Activated CD8-positive, alpha-beta T cell treated with anti-CD3 and anti-CD28 coated beads for 36 hours (primary cell): ENCODE measurements around the gene SLC22A17. TPM values are rescaled to one million over a fixed set of nuclear protein-coding genes. Genes with fewer than 3 reads are reported as not detected.
A peak's percentile ranks its signal among the peaks of the same experiment; 100 is the strongest.
"Not testable (repeated sequence)": the region's sequence is repeated elsewhere in the genome, so short reads cannot be mapped to it uniquely, and the experiment has no call there.

ENCODE experiments used
- ATAC-seq: fragments of 200-7000 bp; cut with Tn5 transposase; one replicate; pipeline ENCODE4 v1.10.0; 2021; ENCODE audit warnings: mild to moderate bottlenecking, moderate library complexity
- CTCF ChIA-PET: fragments of 350-600 bp; sonication (Branson Sonifier 250); formaldehyde crosslinking; loops from one replicate; lab custom pipeline; 2021; ENCODE audit warnings: antibody characterized with exemption; lab: Charles Lee
- POLR2A ChIA-PET: fragments of 350-600 bp; sonication (Branson Sonifier 250); formaldehyde crosslinking; loops from one replicate; lab custom pipeline; 2021; ENCODE audit warnings: antibody characterized with exemption; lab: Charles Lee
- DNase-seq: peaks from one replicate; pipeline ENCODE4 v3.0.0-alpha.2; 2020
- H3K27ac Mint-ChIP-seq: one replicate; pipeline ENCODE4 v1.8.0; 2021; ENCODE audit warnings: mild to moderate bottlenecking, mixed read lengths
- H3K27me3 Mint-ChIP-seq: one replicate; pipeline ENCODE4 v1.8.0; 2021; ENCODE audit warnings: mixed read lengths
- H3K36me3 Mint-ChIP-seq: one replicate; pipeline ENCODE4 v1.8.0; 2021; ENCODE audit warnings: low read depth, mixed read lengths
- H3K4me1 Mint-ChIP-seq: one replicate; pipeline ENCODE4 v1.8.0; 2021; ENCODE audit warnings: low read depth, mixed read lengths
- H3K4me3 Mint-ChIP-seq: one replicate; pipeline ENCODE4 v1.8.0; 2021; ENCODE audit warnings: mild to moderate bottlenecking, moderate library complexity, mixed read lengths
- H3K9me3 Mint-ChIP-seq: one replicate; pipeline ENCODE4 v1.8.0; 2021; ENCODE audit warnings: mixed read lengths
- intact Hi-C: fragments of 100-400 bp; cut with micrococcal nuclease; formaldehyde crosslinking; loops from one replicate; pipeline ENCODE4 v1.10.0; 2022
- total RNA-seq, 2 experiments: library from RNA; stranded (reverse); gene quantifications; one replicate each; pipeline ENCODE4 v1.2.3, GENCODE V29; 2021
- TF ChIP-seq, protein P1 (sequence below): fragments of 200-600 bp; IDR thresholded peaks from one replicate; pipeline ENCODE4 v1.8.0; 2022; ENCODE audit warnings: antibody characterized with exemption, mild to moderate bottlenecking

The SLC22A17 gene
- total RNA-seq, 2 experiments from 2014 or later = 2.3 TPM

DNA sequence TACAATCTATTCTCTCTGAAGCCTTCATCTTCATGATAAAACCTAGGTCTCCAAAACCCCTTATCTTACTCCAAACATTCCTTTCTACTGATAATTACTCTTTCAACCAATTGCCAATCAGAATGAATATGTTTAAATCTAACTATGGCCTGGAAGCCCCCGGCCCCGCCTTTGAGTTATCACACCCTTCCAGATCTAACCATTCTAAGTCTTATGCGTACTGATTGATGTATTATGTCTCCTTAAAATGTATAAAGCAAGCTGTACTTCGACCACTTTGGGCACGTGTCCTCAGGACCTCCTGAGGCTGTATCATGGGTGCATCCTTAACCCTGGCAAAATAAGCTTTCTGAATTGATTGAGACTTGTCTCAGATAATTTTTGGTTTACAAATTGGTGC lies 17.1 kb downstream of the SLC22A17 start:
- CTCF ChIA-PET = interaction anchor here (1.1 to 3.2 kb wide), 4 partner anchors 15 to 619 kb away, joined by 3 to 13 read pairs (median 4); partner anchors contain the start of gene PABPN1
- no peaks in the 10 kb centered on the region for H3K4me1 Mint-ChIP-seq
- H3K9me3 Mint-ChIP-seq = peaks cover 2% of the 10 kb centered on the region
- POLR2A ChIA-PET = no interaction called here
- peaks cover 20% of the 10 kb centered on the region for H3K27me3 Mint-ChIP-seq
- intact Hi-C loops = no loop called here
- ATAC-seq (no peak), DNase-seq (no peak)
- peaks cover 3% of the 10 kb centered on the region for H3K36me3 Mint-ChIP-seq
- no peak overlapping the region for H3K4me3 Mint-ChIP-seq
- H3K27ac Mint-ChIP-seq = no peak overlapping the region
- TF ChIP-seq, protein P1, sequence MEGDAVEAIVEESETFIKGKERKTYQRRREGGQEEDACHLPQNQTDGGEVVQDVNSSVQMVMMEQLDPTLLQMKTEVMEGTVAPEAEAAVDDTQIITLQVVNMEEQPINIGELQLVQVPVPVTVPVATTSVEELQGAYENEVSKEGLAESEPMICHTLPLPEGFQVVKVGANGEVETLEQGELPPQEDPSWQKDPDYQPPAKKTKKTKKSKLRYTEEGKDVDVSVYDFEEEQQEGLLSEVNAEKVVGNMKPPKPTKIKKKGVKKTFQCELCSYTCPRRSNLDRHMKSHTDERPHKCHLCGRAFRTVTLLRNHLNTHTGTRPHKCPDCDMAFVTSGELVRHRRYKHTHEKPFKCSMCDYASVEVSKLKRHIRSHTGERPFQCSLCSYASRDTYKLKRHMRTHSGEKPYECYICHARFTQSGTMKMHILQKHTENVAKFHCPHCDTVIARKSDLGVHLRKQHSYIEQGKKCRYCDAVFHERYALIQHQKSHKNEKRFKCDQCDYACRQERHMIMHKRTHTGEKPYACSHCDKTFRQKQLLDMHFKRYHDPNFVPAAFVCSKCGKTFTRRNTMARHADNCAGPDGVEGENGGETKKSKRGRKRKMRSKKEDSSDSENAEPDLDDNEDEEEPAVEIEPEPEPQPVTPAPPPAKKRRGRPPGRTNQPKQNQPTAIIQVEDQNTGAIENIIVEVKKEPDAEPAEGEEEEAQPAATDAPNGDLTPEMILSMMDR = no peak

DNA sequence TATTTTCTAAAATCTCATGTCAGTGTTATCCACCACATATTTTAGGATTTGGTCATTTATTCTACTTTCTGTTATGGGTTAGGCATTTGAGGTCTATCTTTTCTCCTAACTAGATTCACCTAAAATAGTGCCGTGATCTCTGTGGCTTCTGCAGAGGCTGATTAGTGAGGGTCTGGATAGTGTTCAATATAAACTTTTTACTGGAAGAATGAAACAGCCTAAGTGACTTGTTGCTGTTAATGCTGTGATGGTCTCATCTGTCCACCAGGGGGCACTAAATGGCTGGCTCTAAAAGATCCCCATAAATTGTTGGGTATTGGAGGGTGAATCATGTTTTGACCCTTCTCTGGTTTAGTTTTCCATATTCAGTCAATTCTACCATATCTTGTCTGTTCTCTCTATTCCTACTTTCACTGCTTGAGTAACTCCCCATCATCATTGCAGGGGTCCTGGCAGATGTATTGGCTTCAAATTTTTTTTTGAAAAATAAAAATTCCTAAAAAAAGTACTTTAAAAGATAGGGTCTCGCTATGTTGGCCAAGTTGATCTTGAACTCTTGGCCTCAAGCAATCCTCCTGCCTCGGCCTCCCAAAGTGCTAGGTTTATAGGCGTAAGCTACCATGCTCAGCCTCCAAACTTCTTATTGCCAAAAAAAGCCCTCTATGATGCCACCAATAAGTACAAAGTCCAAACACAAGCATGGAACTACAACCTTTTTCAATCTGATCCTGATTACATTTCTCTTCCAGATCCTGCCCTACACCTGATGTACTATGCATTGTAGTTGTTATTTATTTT lies 24.5 kb downstream of the SLC22A17 start:
- Mint-ChIP-seq H3K4me1 (peaks cover 18% of the 10 kb centered on the region), H3K4me3 (no peak overlapping the region), H3K36me3 (peaks cover 22% of the 10 kb centered on the region), H3K27me3 (no peaks in the 10 kb centered on the region), H3K9me3 (no peaks in the 10 kb centered on the region), H3K27ac (no peak overlapping the region)
- TF ChIP-seq, protein P1 = peak; percentile 86
- ChIA-PET CTCF (interaction anchor here (0.8 to 7.0 kb wide), 12 partner anchors 15 to 233 kb away, joined by 3 to 86 read pairs (median 4); partner anchors contain the start of gene SLC22A17), POLR2A (interaction anchor here (1.3 to 2.7 kb wide), 3 partner anchors 24 to 52 kb away, joined by 3 to 11 read pairs (median 3); partner anchors contain the start of gene PPP1R3E)
- intact Hi-C loops = loop anchor here (2.0 kb wide), 1 partner anchor 53 kb away; no protein-coding TSS in a partner anchor
- ATAC-seq = peak; percentile 88
- DNase-seq = peak; percentile 86

DNA sequence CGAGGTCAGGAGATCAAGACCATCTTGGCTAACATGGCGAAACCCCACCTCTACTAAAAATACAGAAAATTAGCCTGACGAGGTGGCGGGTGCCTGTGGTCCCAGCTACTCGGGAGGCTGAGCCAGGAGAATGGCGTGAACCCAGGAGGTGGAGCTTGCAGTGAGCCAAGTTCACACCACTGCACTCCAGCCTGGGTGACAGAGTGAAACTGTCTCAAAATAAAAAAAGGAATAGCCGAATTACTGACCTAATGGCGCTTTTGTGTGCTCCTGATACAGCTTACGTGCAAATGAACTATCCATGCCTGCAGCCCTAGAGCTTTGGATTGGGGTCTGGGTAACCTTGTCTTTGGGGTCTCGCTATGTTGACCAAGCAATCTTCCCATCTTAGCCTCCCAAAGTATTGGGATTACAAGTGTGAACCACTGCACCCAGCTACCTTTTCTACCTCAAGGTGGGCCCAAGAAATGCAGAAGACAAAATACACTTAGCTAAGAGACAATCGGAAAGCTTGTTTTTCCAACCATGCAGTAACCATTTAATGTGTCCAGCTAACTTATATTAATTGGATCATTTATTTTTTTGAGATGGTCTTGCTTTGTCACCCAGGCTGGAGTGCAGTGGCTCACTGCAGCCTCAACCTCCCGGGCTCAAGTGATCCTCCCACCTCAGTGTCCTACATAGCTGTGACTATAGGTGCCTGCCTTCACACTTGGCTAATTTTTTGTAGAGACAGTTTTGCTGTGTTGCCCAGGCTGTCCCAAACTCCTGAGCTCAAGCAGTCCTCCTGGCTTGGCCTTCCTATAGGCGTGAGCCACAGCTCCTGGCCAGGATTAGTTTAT lies 26.0 kb downstream of the SLC22A17 start:
- CTCF ChIA-PET = interaction anchor here (0.8 to 7.0 kb wide), 29 partner anchors 11 to 235 kb away, joined by 3 to 86 read pairs (median 4); partner anchors contain the start of genes ACIN1, CMTM5, HOMEZ and IL25
- Mint-ChIP-seq H3K36me3 (peaks cover 35% of the 10 kb centered on the region), H3K4me3 (no peak overlapping the region), H3K4me1 (peaks cover 25% of the 10 kb centered on the region), H3K27me3 (no peaks in the 10 kb centered on the region), H3K9me3 (no peaks in the 10 kb centered on the region), H3K27ac (no peak overlapping the region)
- POLR2A ChIA-PET = interaction anchor here (0.7 to 2.7 kb wide), 6 partner anchors 23 to 151 kb away, joined by 3 to 11 read pairs (median 3); partner anchors contain the start of gene PPP1R3E
- TF ChIP-seq, protein P1 = no peak
- DNase-seq = no peak
- ATAC-seq = no peak
- intact Hi-C loops = no loop called here

DNA sequence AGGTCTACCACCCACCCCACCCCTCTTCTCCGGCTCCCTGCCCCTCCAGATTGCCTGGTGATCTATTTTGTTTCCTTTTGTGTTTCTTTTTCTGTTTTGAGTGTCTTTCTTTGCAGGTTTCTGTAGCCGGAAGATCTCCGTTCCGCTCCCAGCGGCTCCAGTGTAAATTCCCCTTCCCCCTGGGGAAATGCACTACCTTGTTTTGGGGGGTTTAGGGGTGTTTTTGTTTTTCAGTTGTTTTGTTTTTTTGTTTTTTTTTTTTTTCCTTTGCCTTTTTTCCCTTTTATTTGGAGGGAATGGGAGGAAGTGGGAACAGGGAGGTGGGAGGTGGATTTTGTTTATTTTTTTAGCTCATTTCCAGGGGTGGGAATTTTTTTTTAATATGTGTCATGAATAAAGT lies 26.9 kb downstream of the SLC22A17 start:
- DNase-seq, H3K27ac Mint-ChIP-seq, intact Hi-C loops, H3K27me3 Mint-ChIP-seq, H3K4me3 Mint-ChIP-seq, H3K9me3 Mint-ChIP-seq, ATAC-seq: not testable (repeated sequence)
- H3K36me3 Mint-ChIP-seq = peaks cover 35% of the 10 kb centered on the region
- ChIA-PET CTCF (interaction anchor here (1.1 to 7.0 kb wide), 6 partner anchors 25 to 213 kb away, joined by 3 to 86 read pairs (median 6); no protein-coding TSS in a partner anchor), POLR2A (interaction anchor here (0.6 to 2.7 kb wide), 2 partner anchors 54 to 127 kb away, joined by 3 to 11 read pairs; no protein-coding TSS in a partner anchor)
- H3K4me1 Mint-ChIP-seq = peaks cover 25% of the 10 kb centered on the region

DNA sequence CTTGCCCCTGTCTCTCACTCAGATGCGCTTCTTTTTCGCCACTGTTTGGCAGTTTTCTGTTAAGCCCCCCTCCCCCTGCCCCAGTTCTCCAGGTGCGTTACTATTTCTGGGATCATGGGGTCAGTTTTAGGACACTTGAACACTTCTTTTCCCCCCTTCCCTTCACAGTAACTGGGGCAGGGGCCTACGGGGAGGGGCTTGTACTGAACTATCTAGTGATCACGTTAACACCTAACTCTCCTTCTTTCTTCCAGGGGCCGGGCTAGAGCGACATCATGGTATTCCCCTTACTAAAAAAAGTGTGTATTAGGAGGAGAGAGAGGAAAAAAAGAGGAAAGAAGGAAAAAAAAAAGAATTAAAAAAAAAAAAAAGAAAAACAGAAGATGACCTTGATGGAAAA lies 27.7 kb downstream of the SLC22A17 start:
- H3K9me3 Mint-ChIP-seq = no peaks in the 10 kb centered on the region
- ATAC-seq = no peak
- DNase-seq = no peak
- H3K4me3 Mint-ChIP-seq = no peak overlapping the region
- intact Hi-C loops = loop anchor here (5.0 kb wide), 2 partner anchors 38 to 237 kb away; partner anchors contain the start of gene HOMEZ
- H3K36me3 Mint-ChIP-seq = peaks cover 38% of the 10 kb centered on the region
- no peaks in the 10 kb centered on the region for H3K27me3 Mint-ChIP-seq
- peak overlapping the region; percentile 42 for H3K27ac Mint-ChIP-seq
- CTCF ChIA-PET = interaction anchor here (5.4 kb wide), 1 partner anchor 54 kb away, joined by 29 read pairs; no protein-coding TSS in a partner anchor
- TF ChIP-seq, protein P1 = no peak
- peaks cover 26% of the 10 kb centered on the region for H3K4me1 Mint-ChIP-seq
- POLR2A ChIA-PET = interaction anchor here (5.0 kb wide), 1 partner anchor 15 kb away, joined by 40 read pairs; the partner anchor contains the start of gene BCL2L2
